GM10266 (cell line): ENCODE data around the gene PARD6G.

Experiments used
- DNase-seq: peaks from one replicate; pipeline ENCODE4 v3.0.0; 2012; ENCODE audit errors: extremely low spot score
- TF ChIP-seq, protein P1 (sequence below): IDR thresholded peaks from 2 replicates; pipeline ENCODE4 v1.5.1; 2012; ENCODE audit warnings: mild to moderate bottlenecking, low read depth; ENCODE audit not compliant: control insufficient read depth, insufficient read depth; ENCODE audit errors: missing control alignments

The PARD6G gene

DNA sequence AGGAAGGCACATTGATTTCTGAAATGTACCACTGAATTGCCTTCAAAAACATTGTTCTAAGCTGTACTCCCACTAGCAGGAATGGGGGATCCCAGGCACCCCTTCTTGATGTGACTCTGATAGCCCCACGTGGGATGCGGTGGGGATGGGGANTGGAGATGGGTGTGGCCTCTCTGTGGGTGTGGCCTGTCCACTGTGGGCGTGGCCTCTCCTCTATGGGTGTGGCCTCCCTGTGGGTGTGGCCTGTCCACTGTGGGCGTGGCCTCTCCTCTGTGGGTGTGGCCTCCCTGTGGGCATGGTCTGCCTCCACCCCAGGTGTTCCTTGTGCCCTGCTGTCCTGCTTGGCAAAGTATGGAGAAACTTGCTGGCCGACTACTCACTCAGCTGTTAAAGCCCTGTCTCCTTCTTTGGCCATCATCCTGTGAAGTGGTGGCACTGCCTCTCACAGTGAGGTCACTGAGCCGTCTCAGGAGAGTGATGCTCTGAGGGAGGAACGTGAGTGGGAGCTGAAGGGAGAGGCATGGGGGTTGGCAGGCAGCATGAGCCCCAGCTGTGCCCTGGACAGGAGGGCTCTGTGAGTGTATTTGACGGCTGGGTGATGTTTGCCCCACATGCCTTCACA is 6.7 kb upstream of the PARD6G start:
- TF ChIP-seq, protein P1, sequence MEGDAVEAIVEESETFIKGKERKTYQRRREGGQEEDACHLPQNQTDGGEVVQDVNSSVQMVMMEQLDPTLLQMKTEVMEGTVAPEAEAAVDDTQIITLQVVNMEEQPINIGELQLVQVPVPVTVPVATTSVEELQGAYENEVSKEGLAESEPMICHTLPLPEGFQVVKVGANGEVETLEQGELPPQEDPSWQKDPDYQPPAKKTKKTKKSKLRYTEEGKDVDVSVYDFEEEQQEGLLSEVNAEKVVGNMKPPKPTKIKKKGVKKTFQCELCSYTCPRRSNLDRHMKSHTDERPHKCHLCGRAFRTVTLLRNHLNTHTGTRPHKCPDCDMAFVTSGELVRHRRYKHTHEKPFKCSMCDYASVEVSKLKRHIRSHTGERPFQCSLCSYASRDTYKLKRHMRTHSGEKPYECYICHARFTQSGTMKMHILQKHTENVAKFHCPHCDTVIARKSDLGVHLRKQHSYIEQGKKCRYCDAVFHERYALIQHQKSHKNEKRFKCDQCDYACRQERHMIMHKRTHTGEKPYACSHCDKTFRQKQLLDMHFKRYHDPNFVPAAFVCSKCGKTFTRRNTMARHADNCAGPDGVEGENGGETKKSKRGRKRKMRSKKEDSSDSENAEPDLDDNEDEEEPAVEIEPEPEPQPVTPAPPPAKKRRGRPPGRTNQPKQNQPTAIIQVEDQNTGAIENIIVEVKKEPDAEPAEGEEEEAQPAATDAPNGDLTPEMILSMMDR: no peak
- DNase-seq: peak; percentile 8

DNA sequence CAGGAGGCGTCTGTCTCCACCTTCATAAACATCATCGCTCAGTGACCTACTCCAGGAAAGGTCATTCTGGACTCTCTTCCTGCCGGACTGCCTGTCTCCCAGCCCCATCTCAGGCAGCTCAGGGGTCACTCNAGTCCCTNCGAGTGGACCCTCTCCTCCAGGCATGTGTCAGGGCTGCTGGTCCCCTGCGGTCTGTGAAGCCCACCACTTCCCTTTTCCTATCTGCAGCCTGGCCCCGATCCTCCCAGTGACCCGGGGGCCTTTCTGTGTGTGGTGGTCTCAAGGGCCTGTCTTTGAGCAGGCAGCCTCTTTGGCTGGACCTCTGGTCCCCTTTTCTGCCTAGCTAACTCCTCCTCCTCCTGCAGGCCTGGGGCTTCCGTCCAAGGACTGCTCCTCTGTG is 5.9 kb upstream of the PARD6G start:
- TF ChIP-seq, protein P1: no peak
- no peak for DNase-seq

DNA sequence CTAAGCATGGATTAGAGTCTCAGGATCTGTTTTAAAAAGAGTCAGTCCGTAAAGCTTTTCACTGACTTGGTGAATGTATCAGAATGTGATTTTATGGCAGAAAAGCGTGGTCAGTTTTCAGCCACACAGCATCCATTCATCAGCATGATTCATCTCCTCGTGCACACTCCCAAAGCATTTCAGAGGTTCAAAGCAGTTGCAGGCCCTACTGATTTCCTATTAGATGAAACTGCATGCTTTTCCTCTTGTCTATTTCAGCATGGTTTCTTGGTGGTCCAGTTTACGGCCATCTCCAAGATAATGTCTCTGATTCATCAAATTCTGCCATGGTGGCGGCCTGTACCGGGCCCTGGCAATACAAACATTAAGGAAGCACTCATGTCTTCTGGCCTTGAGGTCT is 4.8 kb upstream of the PARD6G start:
- TF ChIP-seq, protein P1: no peak
- peak; percentile 2 for DNase-seq

DNA sequence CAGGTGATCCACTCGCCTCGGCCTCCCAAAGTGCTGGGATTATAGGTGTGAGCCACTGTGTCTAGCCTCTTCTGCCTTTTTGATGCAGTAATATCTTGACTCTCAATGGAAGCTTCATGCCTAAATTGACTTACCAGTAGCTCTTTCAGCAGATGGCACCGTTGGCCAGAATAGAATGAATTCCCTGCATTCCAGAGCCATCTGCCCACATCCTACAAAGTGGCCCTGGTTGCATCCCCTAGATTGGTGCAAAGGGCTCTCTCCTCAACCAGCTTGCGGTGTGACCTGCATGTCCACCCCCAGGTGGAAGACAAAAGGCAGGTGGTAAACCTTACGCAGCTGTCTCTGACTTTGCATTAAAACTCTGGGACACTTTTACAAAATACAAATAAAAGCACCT is 4.4 kb upstream of the PARD6G start:
- DNase-seq: peak; percentile 3
- TF ChIP-seq, protein P1: no peak

DNA sequence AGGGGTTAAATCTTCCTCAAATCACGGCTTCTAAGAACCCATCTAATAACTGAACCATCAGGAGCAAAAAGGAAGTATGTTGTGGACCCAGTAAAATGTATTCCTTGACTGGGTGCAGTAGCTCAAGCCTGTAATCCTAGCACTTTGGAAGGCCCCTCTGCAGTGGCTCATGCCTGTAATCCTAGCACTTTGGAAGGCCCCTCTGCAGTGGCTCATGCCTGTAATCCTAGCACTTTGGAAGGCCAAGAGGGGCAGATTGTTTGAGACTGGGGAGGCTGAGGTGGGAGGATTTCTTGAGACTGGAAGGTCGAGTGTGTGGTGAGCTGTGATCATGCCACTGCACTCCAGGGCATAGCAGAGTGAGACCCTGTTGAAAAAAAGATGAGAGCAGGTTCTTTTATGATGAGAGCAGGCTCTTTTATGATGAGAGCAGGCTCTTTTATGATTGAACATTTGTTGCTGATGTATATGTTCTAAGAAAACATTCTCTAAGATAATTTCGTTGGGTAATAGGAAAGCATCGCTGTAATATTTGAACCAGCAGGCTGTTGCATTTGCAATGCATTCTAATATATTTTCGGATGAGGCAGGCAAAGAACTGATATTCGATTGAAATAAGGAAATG is 3.5 kb upstream of the PARD6G start:
- TF ChIP-seq, protein P1: no peak
- DNase-seq: no peak

DNA sequence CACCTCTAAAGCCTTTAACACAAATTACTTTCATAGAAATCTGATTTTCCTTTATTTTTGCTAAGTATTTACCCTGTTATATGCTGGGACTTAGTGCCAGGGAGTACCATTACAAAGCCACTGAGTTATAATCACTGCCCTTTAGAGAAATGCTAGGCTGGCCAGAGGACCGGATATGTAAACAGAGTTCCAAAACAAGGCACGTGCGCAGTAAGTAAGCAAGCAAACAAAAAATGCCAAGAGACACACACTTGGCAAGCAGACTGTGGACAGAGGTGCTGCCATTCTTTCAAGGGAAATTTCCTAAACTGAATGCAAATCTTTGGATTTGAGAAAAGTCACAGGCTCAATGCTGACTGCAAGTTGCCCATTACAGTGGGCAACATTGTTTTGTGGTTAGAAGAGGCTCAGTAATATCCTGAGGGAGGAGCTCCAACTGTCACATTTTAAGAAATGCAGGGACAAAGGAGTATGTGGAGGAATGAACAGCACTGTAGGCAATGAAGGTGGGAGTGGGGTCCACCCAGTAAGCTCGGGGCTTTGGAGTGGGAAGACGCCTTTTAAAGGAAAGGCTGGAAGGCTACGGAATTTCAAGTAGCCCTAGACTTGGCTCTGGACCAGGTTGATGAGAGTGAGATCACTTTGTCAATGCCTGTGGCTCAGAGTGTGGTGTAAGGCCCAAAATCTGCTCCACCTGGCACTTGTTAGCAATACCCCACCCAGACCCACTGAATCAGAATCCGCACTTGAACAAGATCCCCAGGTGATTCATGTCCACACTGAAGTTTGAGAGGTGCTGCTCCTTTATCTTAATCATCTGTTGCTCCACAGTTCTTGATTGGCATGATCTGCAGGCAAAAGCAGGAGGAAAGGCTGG is 2.1 kb upstream of the PARD6G start:
- DNase-seq: peak; percentile 5
- TF ChIP-seq, protein P1: no peak
